Measurements from ENCODE around the gene SLC6A12. TPM values are rescaled to one million over a fixed set of nuclear protein-coding genes. Genes with fewer than 3 reads are reported as not detected.

The SLC6A12 gene
- total and polyA plus RNA-seq, 11 donors = 0.11 to 3.8 (median 0.86) TPM; not detected in 1

DNA sequence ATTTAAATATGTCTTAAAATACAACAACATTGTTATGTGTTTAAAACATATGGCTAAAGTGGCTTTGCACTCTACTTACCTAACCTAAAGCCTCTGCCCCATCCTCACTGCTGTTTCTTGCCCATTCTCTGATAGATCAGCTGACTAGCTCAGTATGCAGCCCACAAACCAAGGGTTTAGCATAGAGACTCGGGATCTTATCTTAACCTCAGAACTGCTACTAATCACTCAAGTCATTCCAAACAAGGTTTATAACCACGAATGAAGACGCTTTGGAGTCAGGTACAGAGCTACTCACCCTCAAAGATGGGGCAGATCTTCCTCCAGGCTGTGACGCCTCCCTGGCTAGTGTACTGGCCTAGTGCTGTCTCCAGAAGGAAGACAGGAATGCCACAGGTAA lies 29.4 kb upstream of the SLC6A12 start:
- WGBS, 4 donors = 61 to 77% (median 72%) methylated on average over 4 of the region's 4 CpGs
- ATAC-seq (no peak), DNase-seq (no peak)
- H3K9me3 ChIP-seq = peaks cover 0 to 24% (median 9%) of the 10 kb centered on the region in 12 donors
- no peak overlapping the region for H3K27ac ChIP-seq
- intact Hi-C loops (cut with DNase I) = no loop called here
- no peak overlapping the region for H3K4me3 ChIP-seq
- H3K27me3 ChIP-seq = no peaks in the 10 kb centered on the region
- no peaks in the 10 kb centered on the region for H3K36me3 ChIP-seq
- H3K4me1 ChIP-seq = no peaks in the 10 kb centered on the region
- TF ChIP-seq CTCF (IDR thresholded peaks at IDR 0.05) (no peak), POLR2A (IDR thresholded peaks at IDR 0.05) (no peak)

GRCh38 chr12:242496-242895 lies 28.5 kb upstream of the SLC6A12 start:
- H3K36me3 ChIP-seq = no peaks in the 10 kb centered on the region
- no peak overlapping the region for H3K4me3 ChIP-seq
- H3K27me3 ChIP-seq = no peaks in the 10 kb centered on the region
- H3K9me3 ChIP-seq = peaks cover 0 to 15% (median 6%) of the 10 kb centered on the region in 12 donors
- TF ChIP-seq POLR2A (IDR thresholded peaks at IDR 0.05) = no peak
- TF ChIP-seq CTCF (IDR thresholded peaks at IDR 0.05) = no peak
- DNase-seq = no peak
- no peak for ATAC-seq
- intact Hi-C loops (cut with DNase I) = no loop called here
- no peak overlapping the region for H3K27ac ChIP-seq
- H3K4me1 ChIP-seq = no peaks in the 10 kb centered on the region
- WGBS, 4 donors = 87 to 94% (median 92%) methylated on average over 15 of the region's 15 CpGs

- H3K27ac ChIP-seq = no peak overlapping the region
- no peaks in the 10 kb centered on the region for H3K27me3 ChIP-seq
- peaks cover 0 to 9% (median 0%) of the 10 kb centered on the region in 12 donors for H3K9me3 ChIP-seq
- intact Hi-C loops (cut with DNase I) = no loop called here
- no peaks in the 10 kb centered on the region for H3K4me1 ChIP-seq
- no peak overlapping the region for H3K4me3 ChIP-seq
- no peaks in the 10 kb centered on the region for H3K36me3 ChIP-seq
- no peak for TF ChIP-seq POLR2A (IDR thresholded peaks at IDR 0.05)
- no peak for TF ChIP-seq CTCF (IDR thresholded peaks at IDR 0.05)
- DNase-seq (no peak), ATAC-seq (no peak)
- WGBS, 4 donors = 93 to 97% (median 94%) methylated on average over 9 of the region's 9 CpGs
Measured at GRCh38 chr12:241266-241665, 27.3 kb upstream of the SLC6A12 start.

DNA sequence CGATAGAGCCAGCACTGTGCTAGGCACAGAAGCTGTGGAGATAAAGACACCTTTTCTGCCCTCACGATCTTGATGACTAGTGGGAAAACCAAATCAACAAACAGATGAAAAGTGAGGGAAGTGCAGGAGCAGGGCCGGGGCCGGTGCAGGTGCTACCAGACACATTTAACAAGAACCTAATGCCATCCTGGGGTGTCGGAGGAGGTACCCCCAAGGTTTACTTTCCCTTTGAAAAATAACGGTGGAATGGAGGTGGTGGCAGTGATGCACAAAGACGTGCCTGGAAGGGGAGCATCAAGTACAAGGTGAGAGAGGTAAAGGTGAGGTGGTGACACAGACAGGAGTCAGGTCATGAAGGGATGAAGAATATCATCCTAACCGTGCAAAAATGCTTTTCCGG lies 26.6 kb upstream of the SLC6A12 start:
- intact Hi-C loops (cut with DNase I) = no loop called here
- Histone ChIP-seq H3K9me3 (peaks cover 0 to 14% (median 0%) of the 10 kb centered on the region in 12 donors), H3K4me1 (no peaks in the 10 kb centered on the region), H3K27me3 (no peaks in the 10 kb centered on the region), H3K36me3 (no peaks in the 10 kb centered on the region), H3K27ac (no peak overlapping the region), H3K4me3 (no peak overlapping the region)
- no peak for ATAC-seq
- no peak for DNase-seq
- TF ChIP-seq POLR2A (IDR thresholded peaks at IDR 0.05) (no peak), CTCF (IDR thresholded peaks at IDR 0.05) (no peak)
- whole genome bisulfite sequencing, 4 donors = 90 to 94% (median 90%) methylated on average over 9 of the region's 9 CpGs

Measured in heart left ventricle (tissue), 16 donors.